Fibroblast of lung (primary cell): ENCODE results near the gene IGF2BP2. TPM values are rescaled to one million over a fixed set of nuclear protein-coding genes. Genes with fewer than 3 reads are reported as not detected.
"Not testable (repeated sequence)": the region's sequence is repeated elsewhere in the genome, so short reads cannot be mapped to it uniquely, and the experiment has no call there.

Experiments
- DNase-seq, 2 donors: peaks; one replicate each; pipeline versions ENCODE4 v3.0.0 to v3.0.0-alpha.2; 2010; ENCODE audit warnings: low read depth in 2 of 2
- H2AFZ ChIP-seq: 2 replicates; pipeline ENCODE4 v1.5.1; 2012; ENCODE audit warnings: low read length, control low read depth, inconsistent platforms
- H3K27ac ChIP-seq: 2 replicates; pipeline ENCODE4 v1.5.1; 2011; ENCODE audit warnings: low read length, control low read depth; ENCODE audit not compliant: insufficient read depth
- H3K27me3 ChIP-seq: 2 replicates; pipeline ENCODE4 v1.5.1; 2011; ENCODE audit warnings: mild to moderate bottlenecking, low read length; ENCODE audit not compliant: control insufficient read depth, insufficient read depth
- H3K36me3 ChIP-seq: 2 replicates; pipeline ENCODE4 v1.5.1; 2011; ENCODE audit warnings: low read length; ENCODE audit not compliant: control insufficient read depth, insufficient read depth
- H3K4me1 ChIP-seq: 2 replicates; pipeline ENCODE4 v1.5.1; 2011; ENCODE audit warnings: low read length; ENCODE audit not compliant: control insufficient read depth, insufficient read depth; ENCODE audit errors: extremely low read depth
- H3K4me2 ChIP-seq: 2 replicates; pipeline ENCODE4 v1.5.1; 2011; ENCODE audit warnings: low read length, control low read depth; ENCODE audit not compliant: insufficient read depth; ENCODE audit errors: extremely low read depth
- H3K4me3 ChIP-seq, 4 experiments: fragments of 200-600 bp in 1 of 4; sonication (generic) in 1 of 4; replicated peaks in 1 of 4; 2 replicates each; pipeline ENCODE4 v1.5.1; 2011 to 2016; ENCODE audit warnings: low read length in 4 of 4, low read depth in 3 of 4, mild to moderate bottlenecking in 3 of 4, control low read depth in 2 of 4, inconsistent platforms in 1 of 4, mixed read lengths in 1 of 4; ENCODE audit not compliant: insufficient read depth in 1 of 4; ENCODE audit errors: control extremely low read depth in 1 of 4
- H3K79me2 ChIP-seq: 2 replicates; pipeline ENCODE4 v1.5.1; 2012; ENCODE audit warnings: mild to moderate bottlenecking, low read length, inconsistent platforms; ENCODE audit not compliant: control insufficient read depth, insufficient read depth
- H3K9ac ChIP-seq: 2 replicates; pipeline ENCODE4 v1.5.1; 2011; ENCODE audit warnings: mild to moderate bottlenecking, low read length, control low read depth; ENCODE audit not compliant: insufficient read depth
- H3K9me3 ChIP-seq: 2 replicates; pipeline ENCODE4 v1.5.1; 2012; ENCODE audit warnings: low read depth, low read length; ENCODE audit not compliant: control insufficient read depth, insufficient read depth
- H4K20me1 ChIP-seq: 2 replicates; pipeline ENCODE4 v1.5.1; 2011; ENCODE audit warnings: low read length; ENCODE audit not compliant: control insufficient read depth, insufficient read depth; ENCODE audit errors: extremely low read depth
- EZH2 ChIP-seq: IDR thresholded peaks from 2 replicates; pipeline ENCODE4 v1.5.1; 2012; ENCODE audit warnings: low read length, control low read depth, mild to moderate bottlenecking; ENCODE audit errors: missing control alignments
- polyA plus RNA-seq, 2 donors: library from polyadenylated mRNA; depleted of rRNA in 1 of 2; stranded (reverse) in 1 of 2; unstranded in 1 of 2; fragments of >200 nt; gene quantifications; 2 replicates each; pipeline ENCODE4 v1.2.1, GENCODE V29; 2011 to 2012; ENCODE audit warnings: missing spikeins in 1 of 2
- total RNA-seq: library from RNA; depleted of rRNA; stranded (reverse); fragments of >200 nt; gene quantifications from 2 replicates; pipeline ENCODE4 v1.2.1, GENCODE V29; 2014
- TF ChIP-seq, protein P1 (sequence below), 2 donors: IDR thresholded peaks in 1 of 2; conservative IDR thresholded peaks in 1 of 2; 1 replicate in 1 of 2; 2 replicates in 1 of 2; pipeline ENCODE4 v1.5.1; 2011 to 2012; ENCODE audit warnings: low read length in 2 of 2, control low read depth in 1 of 2, inconsistent platforms in 1 of 2, low read depth in 1 of 2, mild to moderate bottlenecking in 1 of 2

Gene IGF2BP2
- total and polyA plus RNA-seq, 2 donors (not counting 1 experiment from before 2014, with no cell fraction given): 5.5 to 46.1 TPM

DNA sequence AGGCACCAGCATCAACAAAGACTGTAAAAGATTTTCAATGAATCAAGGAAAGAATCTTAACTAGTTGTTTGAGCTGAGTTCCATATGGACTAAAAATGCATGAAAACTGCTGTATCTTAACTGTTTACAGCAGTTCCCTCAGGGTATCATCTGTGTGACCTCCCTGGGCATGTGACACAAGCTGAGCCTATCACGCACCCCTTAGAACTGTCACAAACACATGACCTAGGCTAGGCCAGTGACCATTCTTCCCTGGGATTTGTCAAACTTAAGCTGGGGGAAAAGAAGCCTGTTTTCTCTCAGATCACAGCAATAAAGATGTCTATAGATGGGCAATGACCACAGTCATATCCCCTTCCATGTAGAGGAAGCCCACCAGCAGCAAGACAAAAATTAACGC is 35.7 kb downstream of the IGF2BP2 start:
- no peaks in the 10 kb centered on the region for H3K4me1 ChIP-seq
- no peaks in the 10 kb centered on the region for H3K27me3 ChIP-seq
- H3K79me2 ChIP-seq: peaks cover 84% of the 10 kb centered on the region
- TF ChIP-seq, protein P1, sequence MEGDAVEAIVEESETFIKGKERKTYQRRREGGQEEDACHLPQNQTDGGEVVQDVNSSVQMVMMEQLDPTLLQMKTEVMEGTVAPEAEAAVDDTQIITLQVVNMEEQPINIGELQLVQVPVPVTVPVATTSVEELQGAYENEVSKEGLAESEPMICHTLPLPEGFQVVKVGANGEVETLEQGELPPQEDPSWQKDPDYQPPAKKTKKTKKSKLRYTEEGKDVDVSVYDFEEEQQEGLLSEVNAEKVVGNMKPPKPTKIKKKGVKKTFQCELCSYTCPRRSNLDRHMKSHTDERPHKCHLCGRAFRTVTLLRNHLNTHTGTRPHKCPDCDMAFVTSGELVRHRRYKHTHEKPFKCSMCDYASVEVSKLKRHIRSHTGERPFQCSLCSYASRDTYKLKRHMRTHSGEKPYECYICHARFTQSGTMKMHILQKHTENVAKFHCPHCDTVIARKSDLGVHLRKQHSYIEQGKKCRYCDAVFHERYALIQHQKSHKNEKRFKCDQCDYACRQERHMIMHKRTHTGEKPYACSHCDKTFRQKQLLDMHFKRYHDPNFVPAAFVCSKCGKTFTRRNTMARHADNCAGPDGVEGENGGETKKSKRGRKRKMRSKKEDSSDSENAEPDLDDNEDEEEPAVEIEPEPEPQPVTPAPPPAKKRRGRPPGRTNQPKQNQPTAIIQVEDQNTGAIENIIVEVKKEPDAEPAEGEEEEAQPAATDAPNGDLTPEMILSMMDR (conservative IDR thresholded peaks at IDR 0.05 in 1 of 2, IDR thresholded peaks at IDR 0.05 in 1 of 2; ENCODE audit: low read depth in 1 of 2, low read length in 2 of 2): no peak
- no peak for TF ChIP-seq EZH2
- no peak for DNase-seq
- no peak overlapping the region for H3K4me3 ChIP-seq
- no peak overlapping the region for H3K9ac ChIP-seq
- H3K4me2 ChIP-seq: no peak overlapping the region
- peaks cover 2% of the 10 kb centered on the region for H4K20me1 ChIP-seq
- no peak overlapping the region for H3K27ac ChIP-seq
- H2AFZ ChIP-seq: no peak overlapping the region
- H3K9me3 ChIP-seq: no peaks in the 10 kb centered on the region
- H3K36me3 ChIP-seq: peaks cover 2% of the 10 kb centered on the region

DNA sequence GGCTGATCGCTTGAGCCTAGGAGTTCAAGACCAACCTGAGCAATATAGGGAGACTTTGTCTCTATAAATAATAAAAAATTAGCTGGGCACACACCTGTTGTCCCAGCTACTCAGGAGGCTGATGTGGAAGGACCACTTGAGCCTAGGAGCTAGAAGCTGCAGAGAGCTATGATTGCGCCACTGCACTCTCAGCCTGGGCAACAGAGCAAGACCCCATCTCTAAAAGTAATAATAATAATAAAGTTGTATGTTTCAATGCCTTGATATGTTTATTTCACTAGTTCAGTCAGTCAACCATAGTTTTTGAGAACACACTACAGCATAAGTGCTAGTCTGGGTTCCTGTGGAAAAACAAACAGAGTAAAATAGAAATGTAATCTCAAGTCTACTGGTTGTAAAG is 36.5 kb downstream of the IGF2BP2 start:
- Histone ChIP-seq H2AFZ (no peak overlapping the region), H3K4me2 (no peak overlapping the region), H3K4me3 (no peak overlapping the region), H3K27ac (no peak overlapping the region), H3K79me2 (peaks cover 82% of the 10 kb centered on the region), H3K27me3 (no peaks in the 10 kb centered on the region), H3K9ac (no peak overlapping the region), H3K36me3 (peaks cover 2% of the 10 kb centered on the region), H3K4me1 (no peaks in the 10 kb centered on the region), H3K9me3 (no peaks in the 10 kb centered on the region), H4K20me1 (peaks cover 2% of the 10 kb centered on the region)
- DNase-seq: no peak
- no peak for TF ChIP-seq EZH2
- TF ChIP-seq, protein P1 (conservative IDR thresholded peaks at IDR 0.05 in 1 of 2, IDR thresholded peaks at IDR 0.05 in 1 of 2; ENCODE audit: low read depth in 1 of 2, low read length in 2 of 2): no peak

DNA sequence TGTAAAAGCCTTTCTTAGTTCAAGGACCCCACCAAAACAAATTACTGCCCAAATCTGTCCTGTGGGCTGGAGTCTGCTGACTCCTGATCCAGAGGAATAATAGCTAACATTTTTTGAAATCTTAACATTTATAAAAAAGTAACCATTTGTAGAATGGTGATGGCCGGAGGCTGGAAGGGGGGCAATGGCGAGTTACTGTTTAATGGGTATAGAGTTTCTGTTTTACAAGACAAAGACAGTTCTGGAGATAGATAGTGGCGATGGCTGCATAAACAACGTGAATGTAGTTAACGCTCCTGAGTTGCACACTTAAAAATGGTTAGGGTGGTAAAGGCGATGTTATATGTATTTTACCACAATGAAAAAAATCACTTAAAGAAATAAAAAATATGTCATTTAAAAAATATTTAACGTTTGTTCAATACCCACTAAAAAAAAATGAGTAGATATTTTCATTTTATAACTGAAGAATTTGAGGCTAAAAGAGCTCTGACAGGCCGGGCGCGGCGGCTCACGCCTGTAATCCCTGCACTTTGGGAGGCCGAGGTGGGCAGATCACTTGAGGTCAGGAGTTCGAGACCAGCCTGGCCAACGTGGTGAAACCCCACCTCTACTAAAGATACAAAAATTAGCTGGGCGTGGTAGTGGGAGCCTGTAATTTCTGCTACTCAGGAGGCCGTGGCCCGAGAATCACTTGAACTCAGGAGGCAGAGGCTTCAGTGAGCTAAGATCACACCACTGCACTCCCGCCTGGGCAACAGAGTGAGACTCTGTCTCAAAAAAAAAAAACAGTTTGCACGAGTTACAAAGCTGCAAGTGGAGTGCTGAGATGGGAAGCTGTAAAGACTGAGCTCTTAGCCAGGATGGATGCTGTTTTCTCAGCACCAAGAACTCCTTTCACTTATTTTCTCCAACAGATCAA is 37.6 kb downstream of the IGF2BP2 start:
- Histone ChIP-seq H3K9me3 (no peaks in the 10 kb centered on the region), H3K27ac (no peak overlapping the region), H3K4me1 (peaks cover 5% of the 10 kb centered on the region), H3K9ac (no peak overlapping the region), H3K4me2 (no peak overlapping the region), H3K27me3 (no peaks in the 10 kb centered on the region), H3K79me2 (peaks cover 86% of the 10 kb centered on the region), H4K20me1 (peaks cover 2% of the 10 kb centered on the region), H3K36me3 (peaks cover 2% of the 10 kb centered on the region), H2AFZ (no peak overlapping the region), H3K4me3 (no peak overlapping the region)
- DNase-seq: no peak
- TF ChIP-seq, protein P1 (conservative IDR thresholded peaks at IDR 0.05 in 1 of 2, IDR thresholded peaks at IDR 0.05 in 1 of 2; ENCODE audit: low read depth in 1 of 2, low read length in 2 of 2): no peak
- no peak for TF ChIP-seq EZH2

DNA sequence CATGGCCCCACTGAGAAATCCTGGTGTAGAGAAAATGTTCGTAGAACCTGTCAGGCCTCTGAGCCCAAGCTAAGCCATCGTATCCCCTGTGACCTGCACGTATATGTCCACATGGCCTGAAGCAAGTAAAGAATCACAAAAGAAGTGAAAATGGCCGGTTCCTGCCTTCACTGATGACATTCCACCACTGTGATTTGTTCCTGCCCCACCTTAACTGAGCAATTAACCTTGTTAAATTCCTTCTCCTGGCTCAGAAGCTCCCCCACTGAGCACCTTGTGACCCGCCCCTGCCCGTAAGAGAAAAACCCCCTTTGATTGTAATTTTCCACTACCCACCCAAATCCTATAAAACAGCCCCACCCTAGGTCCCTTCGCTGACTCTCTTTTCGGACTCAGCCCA is 38.6 kb downstream of the IGF2BP2 start:
- H4K20me1 ChIP-seq, H3K4me2 ChIP-seq, H3K9ac ChIP-seq: not testable (repeated sequence)

More for the DNA sequence above, 38.6 kb downstream of the IGF2BP2 start:
- H3K36me3 ChIP-seq, H3K27me3 ChIP-seq, H3K27ac ChIP-seq, H3K4me3 ChIP-seq, H2AFZ ChIP-seq, H3K9me3 ChIP-seq, DNase-seq, H3K4me1 ChIP-seq: not testable (repeated sequence)
- peaks cover 80% of the 10 kb centered on the region for H3K79me2 ChIP-seq
